ENCODE measurements around the gene FOXD1. TPM values are rescaled to one million over a fixed set of nuclear protein-coding genes. Genes with fewer than 3 reads are reported as not detected.

Gene FOXD1
- total RNA-seq, 4 donors from 2014 or later = 1.7 to 22.7 (median 4.5) TPM

- H3K9me3 ChIP-seq = no peaks in the 10 kb centered on the region
- H3K27me3 ChIP-seq = no peaks in the 10 kb centered on the region
- no peaks in the 10 kb centered on the region for H3K36me3 ChIP-seq
- no peak overlapping the region for H3K27ac ChIP-seq
- no peak overlapping the region for H3K4me3 ChIP-seq
- DNase-seq = no peak
- TF ChIP-seq POLR2A (IDR thresholded peaks at IDR 0.05) (no peak), CTCF (IDR thresholded peaks at IDR 0.05) (no peak)
- no peaks in the 10 kb centered on the region for H3K4me1 ChIP-seq
Measured at GRCh38 chr5:73486119-73486899, 37.7 kb upstream of the FOXD1 start.

- Histone ChIP-seq H3K4me3 (no peak overlapping the region), H3K4me1 (no peaks in the 10 kb centered on the region), H3K27me3 (no peaks in the 10 kb centered on the region), H3K9me3 (no peaks in the 10 kb centered on the region), H3K36me3 (no peaks in the 10 kb centered on the region), H3K27ac (no peak overlapping the region)
- TF ChIP-seq POLR2A (IDR thresholded peaks at IDR 0.05) (no peak), CTCF (IDR thresholded peaks at IDR 0.05) (no peak)
- DNase-seq = no peak
Measured at GRCh38 chr5:73485715-73486114, 37.1 kb upstream of the FOXD1 start.

- Histone ChIP-seq H3K9me3 (no peaks in the 10 kb centered on the region), H3K36me3 (no peaks in the 10 kb centered on the region), H3K4me1 (no peaks in the 10 kb centered on the region), H3K27me3 (no peaks in the 10 kb centered on the region), H3K4me3 (no peak overlapping the region), H3K27ac (no peak overlapping the region)
- no peak for DNase-seq
- TF ChIP-seq POLR2A (IDR thresholded peaks at IDR 0.05) (no peak), CTCF (IDR thresholded peaks at IDR 0.05) (no peak)
Measured at GRCh38 chr5:73484511-73484910, 35.9 kb upstream of the FOXD1 start.

- Histone ChIP-seq H3K4me1 (no peaks in the 10 kb centered on the region), H3K36me3 (no peaks in the 10 kb centered on the region), H3K9me3 (no peaks in the 10 kb centered on the region), H3K27ac (no peak overlapping the region), H3K4me3 (no peak overlapping the region), H3K27me3 (no peaks in the 10 kb centered on the region)
- no peak for DNase-seq
- no peak for TF ChIP-seq POLR2A (IDR thresholded peaks at IDR 0.05)
- TF ChIP-seq CTCF (IDR thresholded peaks at IDR 0.05) = no peak
Measured at GRCh38 chr5:73483676-73484075, 35.1 kb upstream of the FOXD1 start.

- Histone ChIP-seq H3K4me1 (no peaks in the 10 kb centered on the region), H3K4me3 (no peak overlapping the region), H3K9me3 (no peaks in the 10 kb centered on the region), H3K36me3 (no peaks in the 10 kb centered on the region), H3K27ac (no peak overlapping the region), H3K27me3 (no peaks in the 10 kb centered on the region)
- DNase-seq = no peak
- TF ChIP-seq CTCF (IDR thresholded peaks at IDR 0.05) (no peak), POLR2A (IDR thresholded peaks at IDR 0.05) (no peak)
Measured at GRCh38 chr5:73482383-73483136, 34.0 kb upstream of the FOXD1 start.
